OCI-LY1 (cell line): ENCODE data around the gene ZDHHC14.
"Not testable (repeated sequence)": the region's sequence is repeated elsewhere in the genome, so short reads cannot be mapped to it uniquely, and the experiment has no call there.

Experiments
- H2AFZ ChIP-seq: fragments of 200-600 bp; sonication (generic), shearing (Covaris generic); 2 replicates; pipeline ENCODE4 v1.6.0; 2014; ENCODE audit warnings: antibody characterized with exemption, mild to moderate bottlenecking, low read length
- H3F3A ChIP-seq: fragments of 200-600 bp; sonication (generic), shearing (Covaris generic); 2 replicates; pipeline ENCODE4 v1.6.0; 2014; ENCODE audit warnings: mild to moderate bottlenecking, antibody characterized with exemption, low read length, moderate library complexity; ENCODE audit not compliant: insufficient read depth
- H3K27ac ChIP-seq: fragments of 200-600 bp; sonication (generic); 2 replicates; pipeline ENCODE4 v1.5.1; 2014; ENCODE audit warnings: low read length, mixed run types, mild to moderate bottlenecking, low read depth; ENCODE audit not compliant: poor library complexity, severe bottlenecking
- H3K27me3 ChIP-seq: fragments of 200-600 bp; sonication (generic); 2 replicates; pipeline ENCODE4 v1.6.0; 2014; ENCODE audit warnings: antibody characterized with exemption, mild to moderate bottlenecking, low read length, moderate library complexity; ENCODE audit not compliant: insufficient read depth
- H3K36me3 ChIP-seq: fragments of 200-600 bp; sonication (generic); 2 replicates; pipeline ENCODE4 v1.6.1; 2014; ENCODE audit warnings: mild to moderate bottlenecking, antibody characterized with exemption, low read length, moderate library complexity, mixed read lengths; ENCODE audit not compliant: insufficient read depth
- H3K4me1 ChIP-seq: fragments of 200-600 bp; sonication (generic); 2 replicates; pipeline ENCODE4 v1.5.1; 2014; ENCODE audit warnings: mild to moderate bottlenecking, low read length, moderate library complexity; ENCODE audit not compliant: insufficient read depth, severe bottlenecking
- H3K4me2 ChIP-seq: fragments of 200-600 bp; sonication (generic), shearing (Covaris generic); 2 replicates; pipeline ENCODE4 v1.6.1; 2014; ENCODE audit warnings: low read length
- H3K4me3 ChIP-seq: fragments of 200-600 bp; sonication (generic); 2 replicates; pipeline ENCODE4 v1.5.1; 2014; ENCODE audit warnings: low read length, low read depth, mild to moderate bottlenecking, mixed read lengths; ENCODE audit not compliant: poor library complexity, severe bottlenecking
- H3K79me2 ChIP-seq: fragments of 200-600 bp; shearing (Covaris generic); 2 replicates; pipeline ENCODE4 v1.6.1; 2016; ENCODE audit warnings: mixed run types, low read length, mixed read lengths; ENCODE audit not compliant: insufficient read depth
- H3K9ac ChIP-seq: fragments of 200-600 bp; sonication (generic), shearing (Covaris generic); 2 replicates; pipeline ENCODE4 v1.6.1; 2014; ENCODE audit warnings: mild to moderate bottlenecking, low read length, mixed read lengths
- H3K9me2 ChIP-seq: fragments of 200-600 bp; sonication (generic), shearing (Covaris generic); 2 replicates; pipeline ENCODE4 v1.6.1; 2014; ENCODE audit warnings: low read depth, mild to moderate bottlenecking, low read length, mixed read lengths
- H3K9me3 ChIP-seq: fragments of 200-600 bp; shearing (Covaris generic); 2 replicates; pipeline ENCODE4 v1.6.1; 2014; ENCODE audit warnings: low read length, mixed read lengths
- H4K20me1 ChIP-seq: fragments of 200-600 bp; sonication (generic), shearing (Covaris generic); 2 replicates; pipeline ENCODE4 v1.6.0; 2016; ENCODE audit warnings: mild to moderate bottlenecking, low read length; ENCODE audit not compliant: insufficient read depth
- EZH2 ChIP-seq: fragments of 200-600 bp; sonication (generic), shearing (Covaris generic); IDR thresholded peaks from 2 replicates; pipeline ENCODE4 v1.8.0; 2017; ENCODE audit warnings: borderline replicate concordance, mixed run types, mild to moderate bottlenecking, antibody characterized with exemption, low read length, moderate library complexity, mixed read lengths
- TF ChIP-seq, protein P1 (sequence below): fragments of 200-600 bp; sonication (generic), shearing (Covaris generic); IDR thresholded peaks from 2 replicates; pipeline ENCODE4 v1.5.1; 2017; ENCODE audit warnings: mild to moderate bottlenecking, antibody characterized with exemption, low read length, moderate library complexity, mixed read lengths

ZDHHC14 gene

GRCh38 chr6:157699777-157700636 lies 319.0 kb downstream of the ZDHHC14 start:
- no peaks in the 10 kb centered on the region for H3K27me3 ChIP-seq
- H3F3A ChIP-seq, result no peaks in the 10 kb centered on the region
- H3K27ac ChIP-seq, result no peak overlapping the region
- H3K9me3 ChIP-seq, result no peaks in the 10 kb centered on the region
- no peak overlapping the region for H3K4me3 ChIP-seq
- H2AFZ ChIP-seq, result no peak overlapping the region
- H3K9ac ChIP-seq, result no peak overlapping the region
- H3K79me2 ChIP-seq, result no peaks in the 10 kb centered on the region
- H4K20me1 ChIP-seq, result no peaks in the 10 kb centered on the region
- H3K4me2 ChIP-seq, result no peak overlapping the region
- no peaks in the 10 kb centered on the region for H3K4me1 ChIP-seq
- no peak for TF ChIP-seq EZH2
- TF ChIP-seq, protein P1, sequence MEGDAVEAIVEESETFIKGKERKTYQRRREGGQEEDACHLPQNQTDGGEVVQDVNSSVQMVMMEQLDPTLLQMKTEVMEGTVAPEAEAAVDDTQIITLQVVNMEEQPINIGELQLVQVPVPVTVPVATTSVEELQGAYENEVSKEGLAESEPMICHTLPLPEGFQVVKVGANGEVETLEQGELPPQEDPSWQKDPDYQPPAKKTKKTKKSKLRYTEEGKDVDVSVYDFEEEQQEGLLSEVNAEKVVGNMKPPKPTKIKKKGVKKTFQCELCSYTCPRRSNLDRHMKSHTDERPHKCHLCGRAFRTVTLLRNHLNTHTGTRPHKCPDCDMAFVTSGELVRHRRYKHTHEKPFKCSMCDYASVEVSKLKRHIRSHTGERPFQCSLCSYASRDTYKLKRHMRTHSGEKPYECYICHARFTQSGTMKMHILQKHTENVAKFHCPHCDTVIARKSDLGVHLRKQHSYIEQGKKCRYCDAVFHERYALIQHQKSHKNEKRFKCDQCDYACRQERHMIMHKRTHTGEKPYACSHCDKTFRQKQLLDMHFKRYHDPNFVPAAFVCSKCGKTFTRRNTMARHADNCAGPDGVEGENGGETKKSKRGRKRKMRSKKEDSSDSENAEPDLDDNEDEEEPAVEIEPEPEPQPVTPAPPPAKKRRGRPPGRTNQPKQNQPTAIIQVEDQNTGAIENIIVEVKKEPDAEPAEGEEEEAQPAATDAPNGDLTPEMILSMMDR, result no peak
- no peaks in the 10 kb centered on the region for H3K9me2 ChIP-seq
- no peaks in the 10 kb centered on the region for H3K36me3 ChIP-seq

DNA sequence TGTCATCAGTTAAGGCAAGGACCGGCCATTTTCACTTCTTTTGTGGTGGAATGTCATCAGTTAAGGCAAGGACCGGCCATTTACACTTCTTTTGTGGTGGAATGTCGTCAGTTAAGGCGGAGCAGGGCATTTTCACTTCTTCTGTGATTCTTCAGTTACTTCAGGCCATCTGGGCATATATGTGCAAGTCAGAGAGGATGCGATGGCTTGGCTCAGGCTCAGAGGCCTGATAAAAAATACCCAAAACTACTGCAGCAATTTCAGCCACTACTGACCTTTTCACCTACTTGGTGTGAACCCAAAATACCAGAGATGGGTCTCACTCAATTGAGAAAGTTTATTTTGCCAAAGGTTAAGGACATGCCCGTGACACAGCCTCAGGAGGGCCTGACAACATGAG lies 325.4 kb downstream of the ZDHHC14 start:
- not testable (repeated sequence) for H3K9ac ChIP-seq, H3K79me2 ChIP-seq, H2AFZ ChIP-seq, H4K20me1 ChIP-seq, H3K4me3 ChIP-seq, H3K4me2 ChIP-seq, H3K4me1 ChIP-seq, H3K27me3 ChIP-seq, H3K36me3 ChIP-seq, H3F3A ChIP-seq, H3K9me2 ChIP-seq, H3K27ac ChIP-seq, H3K9me3 ChIP-seq

DNA sequence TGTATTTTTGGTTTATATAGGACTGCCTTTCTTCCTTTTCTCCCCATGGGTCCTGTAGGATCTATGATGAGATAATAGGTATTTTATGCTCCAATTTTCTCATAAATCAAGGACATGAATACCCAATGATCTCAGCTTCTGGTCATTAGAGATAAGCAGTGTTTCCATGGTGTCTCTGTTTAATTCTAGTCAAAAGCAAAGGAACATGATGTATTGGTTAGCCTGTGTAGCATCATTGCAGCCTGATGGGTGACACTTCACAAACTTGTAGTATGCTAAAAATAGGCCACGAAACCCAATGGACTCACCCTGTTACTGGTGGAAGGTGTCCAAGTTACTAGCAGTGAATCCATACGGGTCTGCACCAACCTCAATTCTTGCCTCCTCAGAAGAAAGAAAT lies 325.9 kb downstream of the ZDHHC14 start:
- no peaks in the 10 kb centered on the region for H3F3A ChIP-seq
- H3K79me2 ChIP-seq, result no peaks in the 10 kb centered on the region
- H3K4me2 ChIP-seq, result no peak overlapping the region
- H3K36me3 ChIP-seq, result no peaks in the 10 kb centered on the region
- no peak overlapping the region for H3K9ac ChIP-seq
- no peaks in the 10 kb centered on the region for H3K9me3 ChIP-seq
- H3K27ac ChIP-seq, result no peak overlapping the region
- no peak overlapping the region for H2AFZ ChIP-seq
- TF ChIP-seq, protein P1, result no peak
- TF ChIP-seq EZH2, result no peak
- no peaks in the 10 kb centered on the region for H4K20me1 ChIP-seq
- no peaks in the 10 kb centered on the region for H3K4me1 ChIP-seq
- H3K27me3 ChIP-seq, result no peaks in the 10 kb centered on the region
- no peak overlapping the region for H3K4me3 ChIP-seq
- no peaks in the 10 kb centered on the region for H3K9me2 ChIP-seq

DNA sequence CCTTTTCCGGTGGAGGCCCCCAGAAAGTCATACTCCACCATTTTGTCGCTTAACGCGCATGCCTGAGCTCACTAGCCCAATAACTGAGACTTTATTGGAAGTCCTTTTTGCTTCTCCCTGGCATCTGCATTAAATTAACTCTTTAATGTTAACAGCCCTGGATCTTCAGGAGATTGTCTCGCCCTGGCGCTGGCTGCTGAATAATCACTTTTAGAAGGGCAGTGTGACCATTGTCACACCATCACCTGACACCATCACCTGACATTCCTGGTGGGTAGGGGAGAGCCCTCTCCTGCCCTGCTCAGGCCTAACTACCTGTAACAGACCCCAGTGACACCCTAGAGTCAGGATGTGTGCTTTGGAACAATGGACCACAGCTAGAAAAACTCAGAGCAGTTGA lies 326.6 kb downstream of the ZDHHC14 start:
- no peaks in the 10 kb centered on the region for H3K4me1 ChIP-seq
- H3K27me3 ChIP-seq, result no peaks in the 10 kb centered on the region
- no peak overlapping the region for H2AFZ ChIP-seq
- no peak overlapping the region for H3K27ac ChIP-seq
- H3K9me3 ChIP-seq, result no peaks in the 10 kb centered on the region
- H3F3A ChIP-seq, result no peaks in the 10 kb centered on the region
- no peak overlapping the region for H3K4me2 ChIP-seq
- H3K9me2 ChIP-seq, result no peaks in the 10 kb centered on the region
- no peaks in the 10 kb centered on the region for H3K36me3 ChIP-seq
- no peak overlapping the region for H3K4me3 ChIP-seq
- no peaks in the 10 kb centered on the region for H4K20me1 ChIP-seq
- no peak overlapping the region for H3K9ac ChIP-seq
- H3K79me2 ChIP-seq, result no peaks in the 10 kb centered on the region
- TF ChIP-seq, protein P1, result no peak
- TF ChIP-seq EZH2, result no peak
